ENCODE results near the gene CAMK1G.

GRCh38 chr1:209610631-209610905 is 27.1 kb downstream of the CAMK1G start:
- TF ChIP-seq CTCF (optimal IDR thresholded peaks at IDR 0.05 in 1 of 3, IDR thresholded peaks at IDR 0.05 in 1 of 3, conservative IDR thresholded peaks at IDR 0.05 in 1 of 3; ENCODE audit: extremely low read depth in 1 of 3, insufficient read depth in 2 of 3, low read length in 3 of 3) = no peak
- TF ChIP-seq EZH2 (IDR thresholded peaks at IDR 0.05; ENCODE audit: low read length) = no peak
